K562 (cell line): ENCODE measurements around the gene QKI. TPM values are rescaled to one million over a fixed set of nuclear protein-coding genes. Genes with fewer than 3 reads are reported as not detected.

Experiments used
- CHAMP1 ChIP-seq: fragments of 450-650 bp; IDR thresholded peaks from 2 replicates; pipeline ENCODE4 v1.6.1; 2016; ENCODE audit warnings: mild to moderate bottlenecking
- GATA2 ChIP-seq: sonication (generic); formaldehyde crosslinking; IDR thresholded peaks from 2 replicates; pipeline ENCODE4 v1.4.0; 2020; ENCODE audit warnings: mild to moderate bottlenecking, missing genetic modification reagents
- HDAC3 ChIP-seq: fragments of 450-650 bp; IDR thresholded peaks from 2 replicates; pipeline ENCODE4 v1.6.1; 2018; ENCODE audit warnings: borderline replicate concordance, mild to moderate bottlenecking, moderate library complexity; ENCODE audit not compliant: partially characterized antibody
- HLTF ChIP-seq: fragments of 450-650 bp; IDR thresholded peaks from 2 replicates; pipeline ENCODE4 v1.6.1; 2016
- KLF1 ChIP-seq: fragments of 450-650 bp; IDR thresholded peaks from 2 replicates; pipeline ENCODE4 v1.6.1; 2016; ENCODE audit warnings: missing genetic modification characterization, missing compliant biosample characterization
- NONO ChIP-seq, 2 experiments: fragments of 200-400 bp in 1 of 2; fragments of 450-650 bp in 1 of 2; formaldehyde crosslinking in 1 of 2; IDR thresholded peaks; 2 replicates each; pipeline ENCODE4 v1.6.1; 2017; ENCODE audit warnings: low read depth in 2 of 2, mild to moderate bottlenecking in 2 of 2, moderate library complexity in 2 of 2, low read length in 1 of 2
- POU5F1 ChIP-seq: fragments of 150-350 bp; IDR thresholded peaks from 2 replicates; pipeline ENCODE4 v1.6.1; 2014; ENCODE audit warnings: borderline replicate concordance, low read length, low read depth, mild to moderate bottlenecking; ENCODE audit not compliant: partially characterized antibody
- SMAD2 ChIP-seq: fragments of 150-350 bp; IDR thresholded peaks from 2 replicates; pipeline ENCODE4 v1.6.1; 2014; ENCODE audit warnings: low read depth, mild to moderate bottlenecking, low read length
- TBP ChIP-seq: optimal IDR thresholded peaks from 2 replicates; pipeline ENCODE3; 2011; ENCODE audit warnings: low read depth, low read length, improper control_type of control experiment
- TFE3 ChIP-seq: fragments of 450-650 bp; formaldehyde crosslinking; IDR thresholded peaks from 2 replicates; pipeline ENCODE4 v1.4.0; 2020; ENCODE audit warnings: mild to moderate bottlenecking, mixed read lengths
- WHSC1 ChIP-seq: IDR thresholded peaks from one replicate; pipeline ENCODE4 v1.6.1; 2012; ENCODE audit warnings: low read length, control low read depth, inconsistent platforms
- ZBED1 ChIP-seq: IDR thresholded peaks from 2 replicates; pipeline ENCODE4 v1.6.1; 2014
- ZNF324 ChIP-seq: fragments of 250-450 bp; sonication (Bioruptor Pico); IDR thresholded peaks from 2 replicates; pipeline ENCODE4 v1.4.0; 2020; ENCODE audit warnings: mild to moderate bottlenecking
- polyA plus RNA-seq, 8 experiments: library from polyadenylated mRNA; depleted of rRNA in 4 of 8; stranded (reverse) in 5 of 8; unstranded in 3 of 8; fragments of >200 nt; fragmentation: Nextera tagmentation in 2 of 8; fragmentation: Illumina TruSeq in 1 of 8; extraction: Ambion mirVana in 2 of 8; extraction: Trizol in 1 of 8; gene quantifications; 2 replicates each; pipeline versions ENCODE4 v1.2.1 to v1.2.3, GENCODE V29; 2011 to 2014; ENCODE audit warnings: inconsistent platforms in 1 of 8, missing spikeins in 1 of 8
- total RNA-seq, 7 experiments: library from RNA; depleted of rRNA in 6 of 7; stranded (reverse); fragments of >200 nt in 6 of 7; fragmentation: Illumina TruSeq in 2 of 7; extraction: Trizol in 2 of 7; gene quantifications; 2 replicates each; pipeline versions ENCODE4 v1.2.1 to v1.2.3, GENCODE V29; 2011 to 2021; ENCODE audit warnings: low replicate concordance in 1 of 7
- TF ChIP-seq, protein P1 (sequence below), 2 experiments: fragments of 150-350 bp in 1 of 2; IDR thresholded peaks; 2 replicates each; pipeline ENCODE4 v1.6.1; 2012 to 2016; ENCODE audit warnings: low read depth in 2 of 2, low read length in 2 of 2, mild to moderate bottlenecking in 1 of 2, moderate library complexity in 1 of 2
- TF ChIP-seq, protein P2 (sequence below): fragments of 250-450 bp; sonication (Bioruptor Pico); IDR thresholded peaks from 2 replicates; pipeline ENCODE4 v1.9.0; 2021; ENCODE audit warnings: mild to moderate bottlenecking

Gene QKI
- total and polyA plus RNA-seq, 9 of the 15 experiments (the other 6 are each of a cell fraction or from before 2014, with no cell fraction given): 20.4 to 215 (median 123) TPM

DNA sequence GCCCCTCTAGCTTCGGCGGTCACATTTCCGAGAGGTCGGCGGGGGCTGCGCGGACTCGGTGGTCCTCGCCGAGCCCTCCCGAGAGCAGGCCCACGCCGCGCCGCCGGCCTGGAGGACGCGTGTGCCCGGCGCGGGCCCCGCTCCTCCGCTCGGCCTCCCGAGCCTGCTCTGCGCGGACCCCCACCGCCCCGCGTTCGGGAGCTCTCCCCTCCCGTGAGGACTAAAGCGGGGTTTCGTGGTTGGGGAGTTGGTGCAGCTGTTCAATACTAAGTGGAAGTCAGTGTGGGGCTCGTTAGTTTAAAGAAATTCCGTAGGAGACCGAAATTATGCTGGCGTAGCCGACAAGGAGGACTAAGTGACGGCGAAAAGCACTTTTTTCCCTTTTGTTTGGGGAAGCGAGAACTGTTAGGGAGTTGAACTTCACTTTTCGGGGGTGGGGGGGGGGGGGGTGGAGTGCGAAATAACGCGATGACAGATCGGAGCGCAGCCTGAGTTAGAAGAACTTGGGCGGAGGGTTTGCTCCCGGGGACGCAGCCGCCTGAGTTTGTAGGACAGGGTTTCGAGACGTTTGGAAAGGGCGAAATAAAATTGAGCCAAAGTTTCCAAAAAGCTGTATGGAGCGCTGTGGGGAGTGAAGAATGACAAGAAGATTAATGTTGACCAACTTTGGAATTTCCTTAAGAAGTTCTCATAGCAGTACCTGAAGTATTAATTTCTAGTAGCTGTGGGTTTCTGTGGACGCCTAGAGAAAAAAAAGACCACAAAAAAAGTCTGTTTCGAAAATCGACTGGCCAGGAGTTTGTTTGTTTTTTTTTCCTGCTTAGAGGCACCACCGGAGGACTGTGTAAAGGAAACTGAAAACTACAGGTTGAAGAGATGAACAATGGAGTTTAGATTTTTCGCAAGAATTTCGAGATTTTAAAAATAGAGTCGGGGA lies 1.4 kb downstream of the QKI start (continued):
- TF ChIP-seq, protein P1, sequence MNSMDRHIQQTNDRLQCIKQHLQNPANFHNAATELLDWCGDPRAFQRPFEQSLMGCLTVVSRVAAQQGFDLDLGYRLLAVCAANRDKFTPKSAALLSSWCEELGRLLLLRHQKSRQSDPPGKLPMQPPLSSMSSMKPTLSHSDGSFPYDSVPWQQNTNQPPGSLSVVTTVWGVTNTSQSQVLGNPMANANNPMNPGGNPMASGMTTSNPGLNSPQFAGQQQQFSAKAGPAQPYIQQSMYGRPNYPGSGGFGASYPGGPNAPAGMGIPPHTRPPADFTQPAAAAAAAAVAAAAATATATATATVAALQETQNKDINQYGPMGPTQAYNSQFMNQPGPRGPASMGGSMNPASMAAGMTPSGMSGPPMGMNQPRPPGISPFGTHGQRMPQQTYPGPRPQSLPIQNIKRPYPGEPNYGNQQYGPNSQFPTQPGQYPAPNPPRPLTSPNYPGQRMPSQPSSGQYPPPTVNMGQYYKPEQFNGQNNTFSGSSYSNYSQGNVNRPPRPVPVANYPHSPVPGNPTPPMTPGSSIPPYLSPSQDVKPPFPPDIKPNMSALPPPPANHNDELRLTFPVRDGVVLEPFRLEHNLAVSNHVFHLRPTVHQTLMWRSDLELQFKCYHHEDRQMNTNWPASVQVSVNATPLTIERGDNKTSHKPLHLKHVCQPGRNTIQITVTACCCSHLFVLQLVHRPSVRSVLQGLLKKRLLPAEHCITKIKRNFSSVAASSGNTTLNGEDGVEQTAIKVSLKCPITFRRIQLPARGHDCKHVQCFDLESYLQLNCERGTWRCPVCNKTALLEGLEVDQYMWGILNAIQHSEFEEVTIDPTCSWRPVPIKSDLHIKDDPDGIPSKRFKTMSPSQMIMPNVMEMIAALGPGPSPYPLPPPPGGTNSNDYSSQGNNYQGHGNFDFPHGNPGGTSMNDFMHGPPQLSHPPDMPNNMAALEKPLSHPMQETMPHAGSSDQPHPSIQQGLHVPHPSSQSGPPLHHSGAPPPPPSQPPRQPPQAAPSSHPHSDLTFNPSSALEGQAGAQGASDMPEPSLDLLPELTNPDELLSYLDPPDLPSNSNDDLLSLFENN (IDR thresholded peaks at IDR 0.05; ENCODE audit: low read depth in 2 of 2, low read length in 2 of 2): no peak
- TF ChIP-seq NONO (IDR thresholded peaks at IDR 0.05; ENCODE audit: low read depth in 2 of 2, low read length in 1 of 2) (peak in 1 of 2 experiments; percentile 30; a peak in 1 of 4 replicates), TBP (peak; percentile 57), HLTF (no peak), POU5F1 (no peak), ZNF324 (CRISPR knock-in tag) (no peak), HDAC3 (no peak), KLF1 (tag) (no peak), ZBED1 (no peak), GATA2 (CRISPR knock-in tag) (no peak), WHSC1 (no peak), TFE3 (CRISPR knock-in tag) (no peak), CHAMP1 (no peak), SMAD2 (no peak)
- TF ChIP-seq, protein P2, sequence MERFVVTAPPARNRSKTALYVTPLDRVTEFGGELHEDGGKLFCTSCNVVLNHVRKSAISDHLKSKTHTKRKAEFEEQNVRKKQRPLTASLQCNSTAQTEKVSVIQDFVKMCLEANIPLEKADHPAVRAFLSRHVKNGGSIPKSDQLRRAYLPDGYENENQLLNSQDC (CRISPR knock-in tag): no peak
